Upper lobe of left lung (tissue), 4 donors: Measurements from ENCODE around the gene INPP5E.

Experiments used
- POLR2A ChIP-seq, 4 donors: fragments of 450-650 bp; IDR thresholded peaks; one replicate each; pipeline ENCODE4 v1.5.1; 2016 to 2017; ENCODE audit warnings: antibody characterized with exemption in 4 of 4, mild to moderate bottlenecking in 2 of 4
- POLR2AphosphoS5 ChIP-seq, 2 donors: sonication (generic); formaldehyde crosslinking; IDR thresholded peaks; one replicate each; pipeline ENCODE4 v1.5.1; 2017; ENCODE audit warnings: antibody characterized with exemption in 2 of 2
- TF ChIP-seq, protein P1 (sequence below), 6 experiments: fragments of 450-650 bp in 4 of 6; fragments of 200-600 bp in 2 of 6; sonication (generic) in 2 of 6; IDR thresholded peaks; one replicate each; pipeline ENCODE4 v1.5.1; 2016 to 2019; ENCODE audit warnings: antibody characterized with exemption in 6 of 6

DNA sequence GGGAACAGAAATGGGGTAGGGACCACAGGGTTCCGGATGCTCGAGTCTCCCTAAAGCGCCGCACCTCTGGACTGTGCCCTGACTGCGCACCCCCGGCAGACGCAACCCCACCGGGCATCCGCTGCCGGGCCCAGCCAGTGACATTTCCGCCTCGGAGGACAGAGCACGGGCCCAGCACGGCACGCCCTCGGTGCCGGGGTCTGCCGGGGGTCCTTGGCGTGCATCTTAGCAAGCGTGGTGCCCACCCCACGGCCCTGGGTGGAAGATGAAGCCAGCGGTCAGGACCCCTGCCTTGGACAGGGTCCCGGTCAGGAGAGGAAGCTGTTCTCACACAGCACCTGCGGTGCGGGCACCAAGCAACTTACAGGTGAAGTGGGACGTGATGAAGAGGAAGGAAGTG, 7.1 kb downstream of the INPP5E start:
- TF ChIP-seq, protein P1, sequence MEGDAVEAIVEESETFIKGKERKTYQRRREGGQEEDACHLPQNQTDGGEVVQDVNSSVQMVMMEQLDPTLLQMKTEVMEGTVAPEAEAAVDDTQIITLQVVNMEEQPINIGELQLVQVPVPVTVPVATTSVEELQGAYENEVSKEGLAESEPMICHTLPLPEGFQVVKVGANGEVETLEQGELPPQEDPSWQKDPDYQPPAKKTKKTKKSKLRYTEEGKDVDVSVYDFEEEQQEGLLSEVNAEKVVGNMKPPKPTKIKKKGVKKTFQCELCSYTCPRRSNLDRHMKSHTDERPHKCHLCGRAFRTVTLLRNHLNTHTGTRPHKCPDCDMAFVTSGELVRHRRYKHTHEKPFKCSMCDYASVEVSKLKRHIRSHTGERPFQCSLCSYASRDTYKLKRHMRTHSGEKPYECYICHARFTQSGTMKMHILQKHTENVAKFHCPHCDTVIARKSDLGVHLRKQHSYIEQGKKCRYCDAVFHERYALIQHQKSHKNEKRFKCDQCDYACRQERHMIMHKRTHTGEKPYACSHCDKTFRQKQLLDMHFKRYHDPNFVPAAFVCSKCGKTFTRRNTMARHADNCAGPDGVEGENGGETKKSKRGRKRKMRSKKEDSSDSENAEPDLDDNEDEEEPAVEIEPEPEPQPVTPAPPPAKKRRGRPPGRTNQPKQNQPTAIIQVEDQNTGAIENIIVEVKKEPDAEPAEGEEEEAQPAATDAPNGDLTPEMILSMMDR (IDR thresholded peaks at IDR 0.05): no peak
- TF ChIP-seq POLR2AphosphoS5 (IDR thresholded peaks at IDR 0.05) (no peak), POLR2A (IDR thresholded peaks at IDR 0.05) (no peak)
